Skeletal muscle tissue (tissue), 4 donors: ENCODE data around the gene ARSJ. TPM values are rescaled to one million over a fixed set of nuclear protein-coding genes. Genes with fewer than 3 reads are reported as not detected.

Source experiments
- H3K27ac ChIP-seq: one replicate; pipeline ENCODE4 v1.7.0; 2013; ENCODE audit warnings: mild to moderate bottlenecking, low read depth, low read length, inconsistent platforms
- H3K27me3 ChIP-seq, 3 donors: one replicate each; pipeline ENCODE4 v1.7.0; 2013; ENCODE audit warnings: low read length in 3 of 3; ENCODE audit not compliant: control insufficient read depth in 3 of 3, insufficient read depth in 3 of 3
- H3K36me3 ChIP-seq, 3 donors: one replicate each; pipeline ENCODE4 v1.7.0; 2013; ENCODE audit warnings: low read length in 3 of 3; ENCODE audit not compliant: control insufficient read depth in 3 of 3, insufficient read depth in 3 of 3
- H3K4me1 ChIP-seq, 3 donors: one replicate each; pipeline ENCODE4 v1.7.0; 2013; ENCODE audit warnings: low read length in 3 of 3, mild to moderate bottlenecking in 3 of 3; ENCODE audit not compliant: control insufficient read depth in 3 of 3, insufficient read depth in 3 of 3
- H3K4me3 ChIP-seq, 3 donors: one replicate each; pipeline ENCODE4 v1.7.0; 2013; ENCODE audit warnings: low read length in 3 of 3
- H3K9ac ChIP-seq, 3 donors: one replicate each; pipeline ENCODE4 v1.7.0; 2013; ENCODE audit warnings: low read length in 3 of 3, mild to moderate bottlenecking in 3 of 3, moderate library complexity in 2 of 3, low read depth in 1 of 3
- H3K9me3 ChIP-seq, 3 donors: one replicate each; pipeline ENCODE4 v1.7.0; 2013; ENCODE audit warnings: low read length in 3 of 3; ENCODE audit not compliant: control insufficient read depth in 3 of 3
- total RNA-seq: library from RNA; depleted of rRNA; stranded (reverse); fragments of >200 nt; gene quantifications from one replicate; pipeline ENCODE4 v1.2.3, GENCODE V29; 2014
- donor health status: Osteomylitis.

ARSJ gene
- total RNA-seq, 1 donor from 2014 or later = 5.2 TPM

GRCh38 chr4:113975578-113975977, 3.9 kb downstream of the ARSJ start:
- Histone ChIP-seq H3K27me3 (peaks cover 0 to 8% (median 5%) of the 10 kb centered on the region in 3 donors), H3K27ac (no peak overlapping the region), H3K4me3 (no peak overlapping the region), H3K36me3 (no peaks in the 10 kb centered on the region), H3K9ac (no peak overlapping the region), H3K4me1 (peaks cover 3 to 15% (median 11%) of the 10 kb centered on the region in 3 donors), H3K9me3 (peaks cover 0 to 5% (median 0%) of the 10 kb centered on the region in 3 donors)

GRCh38 chr4:113974467-113974866, 5.0 kb downstream of the ARSJ start:
- peaks cover 0 to 5% (median 0%) of the 10 kb centered on the region in 3 donors for H3K9me3 ChIP-seq
- H3K36me3 ChIP-seq = no peaks in the 10 kb centered on the region
- H3K27ac ChIP-seq = no peak overlapping the region
- H3K4me1 ChIP-seq = peaks cover 3 to 7% (median 6%) of the 10 kb centered on the region in 3 donors
- no peak overlapping the region for H3K9ac ChIP-seq
- peaks cover 0 to 8% (median 0%) of the 10 kb centered on the region in 3 donors for H3K27me3 ChIP-seq
- no peak overlapping the region for H3K4me3 ChIP-seq

GRCh38 chr4:113973345-113973744, 6.1 kb downstream of the ARSJ start:
- H3K9me3 ChIP-seq = peaks cover 0 to 5% (median 0%) of the 10 kb centered on the region in 3 donors
- H3K9ac ChIP-seq = no peak overlapping the region
- H3K36me3 ChIP-seq = no peaks in the 10 kb centered on the region
- peaks cover 0 to 2% (median 0%) of the 10 kb centered on the region in 3 donors for H3K27me3 ChIP-seq
- no peak overlapping the region for H3K4me3 ChIP-seq
- no peaks in the 10 kb centered on the region for H3K4me1 ChIP-seq
- H3K27ac ChIP-seq = no peak overlapping the region

GRCh38 chr4:113972781-113973180, 6.7 kb downstream of the ARSJ start:
- H3K4me1 ChIP-seq = no peaks in the 10 kb centered on the region
- no peak overlapping the region for H3K9ac ChIP-seq
- H3K27me3 ChIP-seq = no peaks in the 10 kb centered on the region
- H3K4me3 ChIP-seq = no peak overlapping the region
- H3K27ac ChIP-seq = no peak overlapping the region
- H3K9me3 ChIP-seq = peaks cover 0 to 5% (median 0%) of the 10 kb centered on the region in 3 donors
- H3K36me3 ChIP-seq = no peaks in the 10 kb centered on the region

- Histone ChIP-seq H3K4me3 (no peak overlapping the region), H3K27me3 (no peaks in the 10 kb centered on the region), H3K9me3 (peaks cover 0 to 5% (median 0%) of the 10 kb centered on the region in 3 donors), H3K27ac (no peak overlapping the region), H3K36me3 (no peaks in the 10 kb centered on the region), H3K9ac (no peak overlapping the region), H3K4me1 (no peaks in the 10 kb centered on the region)
Observed at GRCh38 chr4:113971706-113972360, 7.6 kb downstream of the ARSJ start.

GRCh38 chr4:113969709-113970334, 9.6 kb downstream of the ARSJ start:
- Histone ChIP-seq H3K9ac (no peak overlapping the region), H3K4me3 (no peak overlapping the region), H3K27me3 (no peaks in the 10 kb centered on the region), H3K9me3 (peaks cover 0 to 5% (median 0%) of the 10 kb centered on the region in 3 donors), H3K27ac (no peak overlapping the region), H3K36me3 (no peaks in the 10 kb centered on the region), H3K4me1 (no peaks in the 10 kb centered on the region)

- H3K4me3 ChIP-seq = no peak overlapping the region
- H3K4me1 ChIP-seq = no peaks in the 10 kb centered on the region
- no peaks in the 10 kb centered on the region for H3K36me3 ChIP-seq
- H3K9me3 ChIP-seq = no peaks in the 10 kb centered on the region
- no peaks in the 10 kb centered on the region for H3K27me3 ChIP-seq
- no peak overlapping the region for H3K27ac ChIP-seq
- no peak overlapping the region for H3K9ac ChIP-seq
Observed at GRCh38 chr4:113968473-113968872, 11.0 kb downstream of the ARSJ start.

GRCh38 chr4:113967687-113968086, 11.8 kb downstream of the ARSJ start:
- Histone ChIP-seq H3K4me3 (no peak overlapping the region), H3K27ac (no peak overlapping the region), H3K27me3 (no peaks in the 10 kb centered on the region)

GRCh38 chr4:113962719-113963265, 16.7 kb downstream of the ARSJ start:
- H3K4me3 ChIP-seq = no peak overlapping the region
- no peak overlapping the region for H3K27ac ChIP-seq
- no peak overlapping the region for H3K9ac ChIP-seq
- no peaks in the 10 kb centered on the region for H3K4me1 ChIP-seq
- H3K9me3 ChIP-seq = no peaks in the 10 kb centered on the region
- H3K36me3 ChIP-seq = no peaks in the 10 kb centered on the region
- H3K27me3 ChIP-seq = no peaks in the 10 kb centered on the region

More at GRCh38 chr4:113967687-113968086, 11.8 kb downstream of the ARSJ start:
- no peaks in the 10 kb centered on the region for H3K4me1 ChIP-seq
- no peak overlapping the region for H3K9ac ChIP-seq
- no peaks in the 10 kb centered on the region for H3K36me3 ChIP-seq
- no peaks in the 10 kb centered on the region for H3K9me3 ChIP-seq

GRCh38 chr4:113962016-113962347, 17.5 kb downstream of the ARSJ start:
- H3K9ac ChIP-seq = no peak overlapping the region
- H3K9me3 ChIP-seq = no peaks in the 10 kb centered on the region
- no peaks in the 10 kb centered on the region for H3K4me1 ChIP-seq
- H3K36me3 ChIP-seq = no peaks in the 10 kb centered on the region
- no peak overlapping the region for H3K27ac ChIP-seq
- H3K4me3 ChIP-seq = no peak overlapping the region
- H3K27me3 ChIP-seq = no peaks in the 10 kb centered on the region
